ENCODE results near the gene GFOD1.
A peak's percentile ranks its signal among the peaks of the same experiment; 100 is the strongest.

Gene GFOD1

GRCh38 chr6:13487122-13488014, at the start of gene GFOD1:
TSS of gene GFOD1 (minus strand) at chr6:13487600. CDS start at chr6:13486890, 710 bp downstream.
- DNase-seq: peak; percentile 61 to 95 (median 89)
- intact Hi-C loops (cut with DNase I): loop anchor here (1.0 to 10.0 kb wide), 2 partner anchors 17 to 133 kb away; no protein-coding TSS in a partner anchor

GRCh38 chr6:13536796-13537526, 49.6 kb upstream of the GFOD1 start:
- no peak for DNase-seq
- intact Hi-C loops (cut with DNase I): no loop called here

GRCh38 chr6:13535306-13535705, 47.9 kb upstream of the GFOD1 start:
- intact Hi-C loops (cut with DNase I): no loop called here

GRCh38 chr6:13534536-13534935, 47.1 kb upstream of the GFOD1 start:
- no peak for DNase-seq
- intact Hi-C loops (cut with DNase I): no loop called here

More at GRCh38 chr6:13535306-13535705, 47.9 kb upstream of the GFOD1 start:
- DNase-seq: no peak

GRCh38 chr6:13531956-13532355, 44.6 kb upstream of the GFOD1 start:
- no peak for DNase-seq
- intact Hi-C loops (cut with DNase I): no loop called here

- intact Hi-C loops (cut with DNase I): no loop called here
- DNase-seq: no peak
Observed at GRCh38 chr6:13528777-13529343, 41.5 kb upstream of the GFOD1 start.

GRCh38 chr6:13528232-13528631, 40.8 kb upstream of the GFOD1 start:
- intact Hi-C loops (cut with DNase I): no loop called here
- no peak for DNase-seq

GRCh38 chr6:13527671-13528056, 40.3 kb upstream of the GFOD1 start:
- intact Hi-C loops (cut with DNase I): no loop called here
- peak in 1 of 42 donors; percentile 33 for DNase-seq

- DNase-seq: peak in 4 of 42 donors; percentile 4 to 35 (median 13)
- intact Hi-C loops (cut with DNase I): no loop called here
Observed at GRCh38 chr6:13526727-13527670, 39.6 kb upstream of the GFOD1 start.

GRCh38 chr6:13526357-13526726, 38.9 kb upstream of the GFOD1 start:
- no peak for DNase-seq
- intact Hi-C loops (cut with DNase I): no loop called here

GRCh38 chr6:13524801-13525508, 37.6 kb upstream of the GFOD1 start:
- DNase-seq: no peak
- intact Hi-C loops (cut with DNase I): no loop called here

GRCh38 chr6:13523826-13524622, 36.6 kb upstream of the GFOD1 start:
- DNase-seq: no peak
- intact Hi-C loops (cut with DNase I): no loop called here

GRCh38 chr6:13522656-13523055, 35.3 kb upstream of the GFOD1 start:
- intact Hi-C loops (cut with DNase I): no loop called here
- no peak for DNase-seq

GRCh38 chr6:13519839-13520238, 32.4 kb upstream of the GFOD1 start:
- intact Hi-C loops (cut with DNase I): no loop called here
- no peak for DNase-seq

- DNase-seq: no peak
- intact Hi-C loops (cut with DNase I): no loop called here
Observed at GRCh38 chr6:13517116-13517515, 29.7 kb upstream of the GFOD1 start.

- intact Hi-C loops (cut with DNase I): no loop called here
Observed at GRCh38 chr6:13515912-13516311, 28.5 kb upstream of the GFOD1 start.

More at GRCh38 chr6:13515912-13516311, 28.5 kb upstream of the GFOD1 start:
- DNase-seq: no peak
